Naive thymus-derived CD8-positive, alpha-beta T cell (primary cell): ENCODE results near the gene CEP70. TPM values are rescaled to one million over a fixed set of nuclear protein-coding genes. Genes with fewer than 3 reads are reported as not detected.
"Not testable (repeated sequence)": the region's sequence is repeated elsewhere in the genome, so short reads cannot be mapped to it uniquely, and the experiment has no call there.

Experiments
- ATAC-seq, 2 donors: fragments of 150-1000 bp; cut with Tn5 transposase in 1 of 2; sonication (Bioruptor Pico), chemical (Tn5 transposase) in 1 of 2; 1 replicate in 1 of 2; 2 replicates in 1 of 2; pipeline ENCODE4 v1.10.0; 2021; ENCODE audit warnings: mild to moderate bottlenecking in 2 of 2, moderate library complexity in 2 of 2
- POLR2A ChIA-PET: fragments of 350-600 bp; sonication (Branson Sonifier 250); formaldehyde crosslinking; loops from one replicate; lab custom pipeline; 2021; ENCODE audit warnings: antibody characterized with exemption; lab: Charles Lee
- DNase-seq, 10 donors: peaks; one replicate each; pipeline versions ENCODE4 v3.0.0 to v3.0.0-alpha.2; 2020 to 2022
- H3K27ac Mint-ChIP-seq, 10 donors: one replicate each; pipeline ENCODE4 v1.8.0; 2020 to 2022; ENCODE audit warnings: mild to moderate bottlenecking in 10 of 10, mixed read lengths in 10 of 10, moderate library complexity in 4 of 10, inconsistent platforms in 1 of 10
- H3K27me3 Mint-ChIP-seq, 5 donors: one replicate each; pipeline ENCODE4 v1.8.0; 2021 to 2022; ENCODE audit warnings: mixed read lengths in 5 of 5
- H3K36me3 Mint-ChIP-seq, 3 donors: one replicate each; pipeline ENCODE4 v1.8.0; 2020 to 2022; ENCODE audit warnings: mixed read lengths in 3 of 3, mild to moderate bottlenecking in 2 of 3, inconsistent platforms in 1 of 3
- H3K4me1 Mint-ChIP-seq, 4 donors: one replicate each; pipeline ENCODE4 v1.8.0; 2021 to 2022; ENCODE audit warnings: mixed read lengths in 4 of 4
- H3K4me3 Mint-ChIP-seq, 10 donors: one replicate each; pipeline ENCODE4 v1.8.0; 2020 to 2022; ENCODE audit warnings: mild to moderate bottlenecking in 10 of 10, mixed read lengths in 10 of 10, moderate library complexity in 6 of 10, inconsistent platforms in 1 of 10
- H3K9me3 Mint-ChIP-seq, 9 donors: one replicate each; pipeline ENCODE4 v1.8.0; 2020 to 2022; ENCODE audit warnings: mixed read lengths in 9 of 9, mild to moderate bottlenecking in 3 of 9, inconsistent platforms in 1 of 9, moderate library complexity in 1 of 9
- polyA plus RNA-seq, 3 donors: library from polyadenylated mRNA; unstranded; fragments of 300-500 nt; fragmentation: Illumina TruSeq; gene quantifications; one replicate each; pipeline ENCODE4 v1.2.3, GENCODE V29; 2021
- total RNA-seq, 8 experiments: library from RNA in 2 of 8; stranded (reverse) in 2 of 8; gene quantifications; one replicate each; pipeline ENCODE4 v1.2.3 and lab custom pipeline; 2021 to 2026

The CEP70 gene
- total and polyA plus RNA-seq, 5 experiments from 2014 or later: 12.3 to 37.1 (median 16.8) TPM

GRCh38 chr3:138461896-138462295 is 132.2 kb downstream of the CEP70 start:
- no peak overlapping the region for H3K27ac Mint-ChIP-seq
- no peak overlapping the region for H3K4me3 Mint-ChIP-seq
- no peak for ATAC-seq
- H3K27me3 Mint-ChIP-seq: peaks cover 3 to 13% (median 6%) of the 10 kb centered on the region in 5 donors
- H3K9me3 Mint-ChIP-seq: no peaks in the 10 kb centered on the region
- H3K4me1 Mint-ChIP-seq: no peaks in the 10 kb centered on the region
- POLR2A ChIA-PET: no interaction called here
- no peaks in the 10 kb centered on the region for H3K36me3 Mint-ChIP-seq
- DNase-seq: no peak

GRCh38 chr3:138461246-138461645 is 132.8 kb downstream of the CEP70 start:
- POLR2A ChIA-PET: no interaction called here
- ATAC-seq (no peak), DNase-seq (peak in 1 of 10 donors; percentile 1)

DNA sequence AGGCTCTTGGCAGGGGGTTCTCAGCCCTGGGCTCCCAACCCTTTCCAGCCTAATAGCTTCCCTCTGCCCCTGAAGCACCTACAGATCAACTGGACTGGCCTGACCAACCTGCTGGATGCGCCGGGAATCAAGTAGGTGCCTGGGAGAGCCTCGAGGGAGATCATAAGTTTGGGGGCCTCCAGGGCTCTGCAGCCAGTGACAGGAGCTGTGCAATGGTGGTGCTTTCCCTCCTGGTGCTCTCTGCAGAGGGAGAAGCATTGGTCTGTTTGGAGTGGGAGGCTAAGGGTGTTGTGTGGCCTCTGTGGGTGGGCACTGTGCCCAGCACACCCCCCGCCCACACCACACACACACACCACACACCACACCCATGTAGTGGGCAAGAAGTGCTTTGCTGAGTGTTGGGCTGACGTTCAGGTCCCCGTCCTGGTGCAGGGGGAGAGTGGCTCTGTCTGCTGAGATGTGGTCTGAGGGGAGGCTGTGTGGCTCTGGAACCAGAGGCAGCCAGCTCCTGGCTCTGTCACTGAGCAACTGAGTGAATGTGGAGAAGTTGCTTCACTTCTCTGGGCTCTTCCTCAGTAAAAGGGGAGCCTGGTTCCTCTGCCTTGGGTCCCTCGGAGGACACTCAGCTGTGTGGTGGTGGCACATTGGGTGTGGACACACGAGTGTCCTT is 133.4 kb downstream of the CEP70 start:
- no peak for ATAC-seq
- H3K9me3 Mint-ChIP-seq: no peaks in the 10 kb centered on the region
- DNase-seq: peak in 1 of 10 donors; percentile 3
- peaks cover 0 to 2% (median 0%) of the 10 kb centered on the region in 4 donors for H3K4me1 Mint-ChIP-seq
- H3K27me3 Mint-ChIP-seq: peaks cover 3 to 11% (median 6%) of the 10 kb centered on the region in 5 donors
- H3K27ac Mint-ChIP-seq: no peak overlapping the region
- POLR2A ChIA-PET: no interaction called here
- no peak overlapping the region for H3K4me3 Mint-ChIP-seq
- H3K36me3 Mint-ChIP-seq: no peaks in the 10 kb centered on the region

More at GRCh38 chr3:138461246-138461645, 132.8 kb downstream of the CEP70 start:
- H3K4me3 Mint-ChIP-seq: no peak overlapping the region
- peaks cover 3 to 13% (median 6%) of the 10 kb centered on the region in 5 donors for H3K27me3 Mint-ChIP-seq
- no peak overlapping the region for H3K27ac Mint-ChIP-seq
- H3K4me1 Mint-ChIP-seq: no peaks in the 10 kb centered on the region
- no peaks in the 10 kb centered on the region for H3K9me3 Mint-ChIP-seq
- H3K36me3 Mint-ChIP-seq: no peaks in the 10 kb centered on the region

DNA sequence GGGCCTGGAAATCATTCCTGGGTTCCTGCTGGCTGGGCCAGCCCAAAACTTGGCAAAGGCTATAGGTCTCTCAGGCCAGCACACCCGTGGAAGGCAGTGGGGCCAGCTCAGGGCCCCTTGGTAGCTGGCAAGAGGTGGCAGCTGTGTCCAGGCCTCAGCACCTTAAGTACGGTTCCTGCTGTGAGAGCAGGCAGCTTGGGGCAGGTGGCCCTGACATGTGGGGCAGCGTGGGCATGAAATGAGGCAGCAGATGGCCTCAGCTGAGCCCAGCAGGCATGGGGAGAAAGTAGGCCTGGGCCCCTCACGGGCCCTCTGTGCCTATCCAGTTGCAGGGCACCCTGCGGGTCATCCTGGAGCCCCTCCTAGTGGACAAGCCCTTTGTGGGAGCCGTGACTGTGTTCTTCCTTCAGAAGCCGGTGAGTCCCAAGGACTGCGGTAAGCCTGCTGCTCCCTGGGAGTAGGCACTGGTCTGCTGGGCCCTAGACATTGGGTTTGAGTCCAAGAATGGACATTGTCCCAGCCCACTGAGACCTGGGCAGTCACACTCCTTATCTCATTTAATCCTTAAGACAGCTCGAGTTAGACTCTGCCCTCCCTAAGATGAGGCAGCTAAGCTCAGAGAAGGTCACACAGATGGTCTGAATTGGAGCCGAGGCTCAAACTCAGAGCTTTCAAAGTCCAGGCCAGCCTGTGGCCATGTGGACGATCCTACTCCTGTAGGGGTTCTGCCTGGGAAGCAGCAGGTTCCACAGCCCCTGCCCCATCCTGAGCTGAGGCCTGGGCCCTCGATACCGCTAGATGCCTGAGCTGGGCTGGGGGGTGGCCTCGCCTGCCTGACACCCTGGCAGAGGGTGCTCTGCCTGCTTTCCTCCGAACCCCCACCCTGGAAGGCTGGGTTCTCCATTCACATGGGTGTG is 134.2 kb downstream of the CEP70 start:
- peak in 1 of 10 donors; percentile 10 for DNase-seq
- no peak for ATAC-seq
- no peak overlapping the region for H3K4me3 Mint-ChIP-seq

DNA sequence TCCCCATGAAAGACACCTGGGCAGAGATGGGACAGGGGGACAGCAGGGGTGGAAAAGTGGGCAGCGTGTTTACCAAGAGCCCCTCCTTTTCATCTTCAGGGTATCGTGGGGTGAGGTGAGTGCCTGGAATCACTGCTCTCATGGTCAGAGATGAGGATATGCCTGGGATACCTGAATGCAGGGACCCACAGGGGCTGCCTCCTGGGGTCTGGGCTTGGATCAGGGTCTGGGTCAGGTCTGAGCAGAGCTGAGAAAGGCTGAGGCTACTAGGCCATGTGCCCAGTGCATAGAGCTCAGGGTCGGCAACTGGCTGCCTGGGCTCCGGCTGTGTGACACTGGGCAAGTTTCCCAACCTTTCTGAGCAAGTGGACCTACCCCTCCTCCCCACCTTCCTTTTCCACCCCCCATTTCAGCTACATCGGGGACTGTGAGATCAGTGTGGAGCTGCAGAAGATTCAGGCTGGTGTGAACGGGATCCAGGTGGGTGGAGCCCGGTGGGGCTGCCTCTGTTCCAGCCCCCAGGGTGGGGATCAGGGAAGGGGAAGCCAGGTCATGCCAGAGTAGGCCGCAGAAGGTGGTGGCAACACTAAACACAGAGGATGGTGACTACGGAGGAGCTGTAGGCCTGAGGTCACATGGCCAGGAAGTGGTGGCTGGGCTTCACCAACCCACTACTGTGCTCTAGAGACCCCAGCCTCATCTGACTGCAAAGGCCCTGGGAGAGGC is 135.1 kb downstream of the CEP70 start:
- ATAC-seq (no peak), DNase-seq (peak in 1 of 10 donors; percentile 6)
- Mint-ChIP-seq H3K27ac (peak overlapping the region in 1 of 10 donors; percentile 39), H3K27me3 (peaks cover 0 to 8% (median 4%) of the 10 kb centered on the region in 5 donors), H3K4me1 (peaks cover 0 to 2% (median under 1%) of the 10 kb centered on the region in 4 donors), H3K9me3 (no peaks in the 10 kb centered on the region), H3K36me3 (no peaks in the 10 kb centered on the region), H3K4me3 (no peak overlapping the region)
- POLR2A ChIA-PET: no interaction called here

More for the DNA sequence above, 134.2 kb downstream of the CEP70 start:
- peaks cover 0 to 2% (median 0%) of the 10 kb centered on the region in 4 donors for H3K4me1 Mint-ChIP-seq
- H3K27ac Mint-ChIP-seq: no peak overlapping the region
- H3K9me3 Mint-ChIP-seq: no peaks in the 10 kb centered on the region
- peaks cover 2 to 8% (median 6%) of the 10 kb centered on the region in 5 donors for H3K27me3 Mint-ChIP-seq
- POLR2A ChIA-PET: no interaction called here
- no peaks in the 10 kb centered on the region for H3K36me3 Mint-ChIP-seq

DNA sequence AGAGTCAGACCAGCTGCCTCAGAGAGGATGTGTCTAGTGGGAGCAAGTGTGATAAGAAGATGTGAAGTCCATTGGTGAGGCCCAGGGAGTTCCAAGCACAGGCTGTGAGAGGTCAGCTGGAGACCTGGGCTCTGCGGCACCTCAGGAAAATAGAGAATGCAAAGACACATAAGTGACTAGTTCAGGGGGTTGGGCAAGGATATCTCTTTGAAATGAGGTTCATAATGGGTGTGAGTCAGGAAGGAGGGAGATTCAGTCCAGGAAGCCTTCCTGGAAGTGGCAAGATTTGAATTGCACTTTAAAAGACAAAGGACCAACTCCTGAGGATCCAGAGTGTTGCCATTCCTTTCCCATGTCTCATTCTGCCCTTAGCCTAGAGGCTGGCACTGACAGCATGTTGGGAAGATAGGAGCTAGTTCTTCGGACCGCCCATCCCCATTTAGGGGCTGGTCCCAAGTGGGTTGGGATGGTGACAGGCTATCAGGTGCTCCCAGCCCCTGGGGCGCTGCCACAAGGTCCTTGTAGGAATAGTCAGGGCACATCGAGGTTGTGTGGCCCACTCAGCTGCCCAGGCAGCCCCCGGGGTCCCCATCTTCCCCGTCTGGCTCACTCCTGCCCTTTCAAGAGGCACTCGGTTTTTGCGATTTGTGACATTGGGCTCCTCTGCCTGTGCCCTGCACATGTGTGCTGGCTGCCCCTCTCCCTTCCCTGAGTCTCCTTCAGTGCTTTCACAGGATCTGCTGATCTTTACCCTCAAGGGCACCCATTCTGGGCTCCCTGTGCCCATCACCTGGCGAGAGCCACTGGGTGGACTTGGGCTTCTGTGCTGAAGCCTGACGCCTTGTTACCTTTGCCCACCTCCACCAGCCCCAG is 136.0 kb downstream of the CEP70 start:
- POLR2A ChIA-PET: no interaction called here
- no peaks in the 10 kb centered on the region for H3K36me3 Mint-ChIP-seq

GRCh38 chr3:138456961-138457862 is 136.8 kb downstream of the CEP70 start:
- peaks cover 0 to 6% (median 4%) of the 10 kb centered on the region in 5 donors for H3K27me3 Mint-ChIP-seq
- peaks cover 0 to 2% (median under 1%) of the 10 kb centered on the region in 4 donors for H3K4me1 Mint-ChIP-seq
- POLR2A ChIA-PET: no interaction called here
- no peaks in the 10 kb centered on the region for H3K9me3 Mint-ChIP-seq
- no peaks in the 10 kb centered on the region for H3K36me3 Mint-ChIP-seq
- no peak overlapping the region for H3K27ac Mint-ChIP-seq
- ATAC-seq: no peak
- no peak for DNase-seq
- no peak overlapping the region for H3K4me3 Mint-ChIP-seq

More for the DNA sequence above, 136.0 kb downstream of the CEP70 start:
- no peak for ATAC-seq
- peak in 1 of 10 donors; percentile 10 for DNase-seq
- H3K4me3 Mint-ChIP-seq: no peak overlapping the region
- H3K27me3 Mint-ChIP-seq: peaks cover 0 to 6% (median 4%) of the 10 kb centered on the region in 5 donors
- H3K27ac Mint-ChIP-seq: peak overlapping the region in 1 of 10 donors; percentile 39
- no peaks in the 10 kb centered on the region for H3K9me3 Mint-ChIP-seq
- peaks cover 0 to 2% (median under 1%) of the 10 kb centered on the region in 4 donors for H3K4me1 Mint-ChIP-seq

- Mint-ChIP-seq H3K4me3 (no peak overlapping the region), H3K9me3 (no peaks in the 10 kb centered on the region), H3K27ac (peak overlapping the region in 1 of 10 donors; percentile 49), H3K27me3 (peaks cover 0 to 4% (median 4%) of the 10 kb centered on the region in 5 donors), H3K36me3 (no peaks in the 10 kb centered on the region), H3K4me1 (peaks cover 0 to 2% (median under 1%) of the 10 kb centered on the region in 4 donors)
- ATAC-seq (no peak), DNase-seq (no peak)
- POLR2A ChIA-PET: no interaction called here
Measured at GRCh38 chr3:138455801-138456716, 138.0 kb downstream of the CEP70 start.

- H3K27ac Mint-ChIP-seq, H3K4me3 Mint-ChIP-seq, H3K9me3 Mint-ChIP-seq, H3K27me3 Mint-ChIP-seq, H3K4me1 Mint-ChIP-seq, ATAC-seq, DNase-seq, H3K36me3 Mint-ChIP-seq, POLR2A ChIA-PET: not testable (repeated sequence)
Measured at GRCh38 chr3:138453940-138454339, 140.1 kb downstream of the CEP70 start.

DNA sequence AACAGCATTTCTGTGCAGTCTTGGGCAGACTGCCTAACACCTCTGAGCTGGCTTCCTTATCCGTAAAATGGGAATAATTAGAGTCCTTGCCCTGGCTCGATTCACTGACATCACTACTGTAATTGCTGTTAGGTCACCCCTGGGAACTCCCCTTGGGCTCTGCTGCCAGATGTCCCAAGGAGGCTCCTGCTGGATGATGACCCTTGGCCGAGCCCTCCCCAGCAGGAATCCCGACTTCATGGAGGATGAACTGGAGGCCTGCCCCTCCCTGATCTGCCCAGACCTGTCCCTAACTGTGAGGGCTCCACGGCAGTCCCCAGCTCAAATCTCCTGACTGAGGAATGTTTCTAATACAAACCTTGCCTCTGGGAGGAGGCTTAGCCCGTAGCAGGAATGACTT is 141.6 kb downstream of the CEP70 start:
- Mint-ChIP-seq H3K36me3 (no peaks in the 10 kb centered on the region), H3K27me3 (peaks cover 0 to 4% (median 0%) of the 10 kb centered on the region in 5 donors), H3K4me1 (peaks cover 0 to 2% (median under 1%) of the 10 kb centered on the region in 4 donors), H3K4me3 (no peak overlapping the region), H3K27ac (no peak overlapping the region), H3K9me3 (no peaks in the 10 kb centered on the region)
- ATAC-seq (no peak), DNase-seq (no peak)
- POLR2A ChIA-PET: no interaction called here
